NCI-H2227 treated with DMSO at 0.1 percent for 48 hours (cell line): ENCODE data around the gene PRDM1.

ENCODE experiments used
- DNase-seq: peaks from one replicate; lab custom pipeline; 2025; lab: John Stamatoyannopoulos, UW

Gene PRDM1

GRCh38 chr6:106085984-106086813, at the start of gene PRDM1:
PRDM1 (plus strand) TSS chr6:106086336; CDS start chr6:106086554, 218 bp downstream.
- DNase-seq: peak; percentile 26

DNA sequence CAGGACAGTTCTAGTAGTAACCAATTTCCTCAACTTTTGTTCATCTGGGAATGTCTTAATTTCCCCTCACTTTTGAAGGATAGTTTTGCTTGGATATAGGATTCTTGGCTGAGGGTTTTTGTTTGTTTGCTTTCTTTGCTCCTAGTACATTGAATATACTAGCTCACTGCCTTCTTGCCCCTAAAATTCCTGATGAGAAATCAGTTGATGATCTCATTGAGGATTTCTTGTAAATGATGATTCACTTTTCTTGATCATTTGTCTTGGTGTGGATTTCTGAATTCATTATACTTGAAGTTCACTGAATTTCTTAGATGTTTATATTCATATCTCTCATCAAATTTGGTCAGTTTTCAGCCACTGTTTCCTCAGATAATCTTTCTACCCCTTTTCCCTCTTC, 49.1 kb upstream of the PRDM1 start:
- no peak for DNase-seq

- no peak for DNase-seq
These were observed 46.1 kb upstream of the PRDM1 start for GRCh38 chr6:106039897-106040592.

DNA sequence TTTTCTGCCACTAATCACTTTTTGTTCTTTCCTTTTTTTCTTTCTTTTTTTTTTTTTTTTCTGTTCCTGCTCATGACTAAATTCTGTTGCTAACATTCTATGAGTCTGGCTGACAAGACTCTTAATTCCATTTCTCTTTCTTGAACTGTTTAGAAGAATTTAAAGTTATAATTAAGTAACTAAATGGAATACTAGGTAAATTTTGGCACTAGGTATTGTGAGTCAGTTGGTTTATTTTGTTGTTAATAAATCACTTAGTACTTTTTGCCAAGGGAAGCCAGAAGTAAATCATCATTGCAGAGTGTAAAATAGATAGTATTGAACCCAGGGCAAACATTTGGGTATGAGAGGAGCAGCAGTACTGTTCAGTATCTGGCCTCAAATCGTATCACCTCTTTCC, 42.0 kb upstream of the PRDM1 start:
- no peak for DNase-seq

DNA sequence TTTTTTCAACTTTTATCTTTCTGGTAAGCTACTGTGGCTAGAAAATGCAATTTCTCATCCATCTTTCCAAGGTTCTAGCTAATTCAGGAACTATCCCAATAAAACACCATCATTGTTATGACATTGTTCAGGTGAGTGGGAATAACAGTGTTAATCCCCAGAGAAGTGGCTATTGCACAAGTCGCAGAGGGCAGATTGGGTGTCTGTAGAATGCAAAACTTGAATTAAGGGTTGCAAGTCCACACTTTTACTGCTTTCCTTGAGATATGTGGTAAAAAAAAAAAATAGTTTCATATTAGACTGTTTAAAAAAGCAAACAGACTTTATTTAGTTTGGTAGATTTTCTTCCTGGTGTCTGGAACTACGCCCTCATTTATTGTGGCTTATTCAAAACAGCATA, 41.1 kb upstream of the PRDM1 start:
- DNase-seq: no peak

GRCh38 chr6:106046116-106046853, 39.9 kb upstream of the PRDM1 start:
- DNase-seq: no peak

- no peak for DNase-seq
These were observed 39.3 kb upstream of the PRDM1 start for GRCh38 chr6:106046854-106047200.

- no peak for DNase-seq
These were observed 37.8 kb upstream of the PRDM1 start for GRCh38 chr6:106048336-106048735.

DNA sequence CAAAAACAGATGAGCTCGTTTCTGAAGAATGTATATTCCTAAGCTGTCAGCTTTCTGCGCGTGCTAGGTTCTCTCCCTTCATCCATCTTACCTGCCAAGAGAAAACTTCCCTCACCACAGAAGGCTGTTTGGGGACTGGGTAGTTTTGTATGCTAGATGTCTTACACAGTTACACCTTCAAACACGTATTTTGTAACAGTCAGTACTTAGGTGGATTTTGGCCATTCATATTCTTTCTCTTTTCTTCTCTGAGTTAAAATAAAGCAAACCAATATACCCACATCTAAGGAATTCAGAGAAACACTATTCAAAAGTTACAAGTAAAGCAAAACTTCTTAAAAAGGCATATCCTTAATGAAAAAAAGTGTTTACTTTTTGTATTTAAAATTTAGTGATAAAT, 35.6 kb upstream of the PRDM1 start:
- no peak for DNase-seq

GRCh38 chr6:106051226-106051625, 34.9 kb upstream of the PRDM1 start:
- no peak for DNase-seq

DNA sequence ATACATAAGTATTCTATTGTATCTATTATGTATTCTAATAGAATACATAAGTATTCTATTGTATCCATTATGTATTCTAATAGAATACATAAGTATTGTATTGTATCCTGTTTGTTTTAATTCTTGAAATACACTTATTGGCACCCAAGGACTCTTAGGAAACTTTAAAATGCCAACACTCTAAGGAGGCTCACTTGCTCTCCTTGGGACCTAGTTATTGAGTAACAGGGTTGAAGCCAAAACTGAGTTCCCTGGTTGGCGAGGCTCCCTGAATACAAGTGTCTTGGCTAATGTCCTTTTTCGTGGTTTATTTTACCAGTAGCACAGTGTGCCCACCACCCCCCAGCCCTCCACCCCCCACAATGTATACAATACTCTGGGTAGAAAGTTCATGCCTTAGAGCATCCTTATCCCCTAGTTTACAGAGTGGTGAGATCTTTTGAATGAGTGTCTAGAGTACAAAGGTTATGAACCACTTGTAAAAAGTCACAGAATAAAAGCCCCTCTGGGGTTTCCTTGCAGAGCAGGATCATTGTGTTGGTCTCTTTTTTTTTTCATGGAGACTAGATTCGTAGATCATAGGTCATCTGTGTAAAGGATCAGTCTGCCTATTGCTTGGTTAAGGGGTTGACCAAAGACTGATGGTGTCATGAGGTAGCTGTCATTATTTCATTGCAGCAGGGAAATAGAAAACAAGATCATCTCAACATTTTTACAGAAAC, 32.5 kb upstream of the PRDM1 start:
- DNase-seq: no peak

- DNase-seq: no peak
These were observed 30.6 kb upstream of the PRDM1 start for GRCh38 chr6:106055489-106055888.

DNA sequence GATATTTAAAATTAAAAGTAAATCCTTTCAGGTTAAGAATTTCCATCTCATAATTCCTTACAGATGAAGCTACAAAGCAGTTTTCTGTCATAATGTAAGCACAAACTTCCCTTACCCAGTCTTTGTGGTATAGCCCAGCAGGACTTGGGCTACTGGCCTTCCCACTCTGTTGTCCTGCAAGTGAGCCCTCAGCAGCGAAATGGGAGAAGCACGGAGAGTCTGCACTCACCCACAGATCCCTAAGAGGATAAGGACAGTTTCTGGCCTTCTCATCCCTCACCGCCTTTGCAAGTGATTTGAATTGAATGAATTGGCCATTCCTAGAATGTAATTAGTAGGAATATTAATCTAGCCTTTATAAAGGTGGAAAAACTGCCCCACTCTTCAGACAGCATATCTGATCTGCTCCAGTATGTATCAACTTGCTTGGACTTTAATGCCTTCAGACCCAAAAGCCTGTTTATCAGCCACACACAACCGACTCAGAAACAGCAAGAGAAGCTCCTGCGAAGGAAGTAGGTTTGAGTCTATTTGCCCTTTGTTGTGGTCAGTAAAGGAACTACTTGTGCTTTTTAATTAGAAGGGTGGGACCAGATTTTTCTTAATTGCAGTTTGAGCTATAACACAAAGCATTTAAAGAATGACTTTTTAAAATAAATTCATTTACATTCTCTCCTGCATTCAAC, 29.9 kb upstream of the PRDM1 start:
- DNase-seq: no peak

GRCh38 chr6:106056746-106057390, 29.3 kb upstream of the PRDM1 start:
- DNase-seq: no peak

GRCh38 chr6:106059331-106059730, 26.8 kb upstream of the PRDM1 start:
- DNase-seq: no peak

- DNase-seq: no peak
These were observed 26.0 kb upstream of the PRDM1 start for GRCh38 chr6:106060167-106060566.

GRCh38 chr6:106063448-106063850, 22.7 kb upstream of the PRDM1 start:
- no peak for DNase-seq

GRCh38 chr6:106064142-106064541, 22.0 kb upstream of the PRDM1 start:
- DNase-seq: peak; percentile 30

GRCh38 chr6:106064756-106065155, 21.4 kb upstream of the PRDM1 start:
- no peak for DNase-seq

DNA sequence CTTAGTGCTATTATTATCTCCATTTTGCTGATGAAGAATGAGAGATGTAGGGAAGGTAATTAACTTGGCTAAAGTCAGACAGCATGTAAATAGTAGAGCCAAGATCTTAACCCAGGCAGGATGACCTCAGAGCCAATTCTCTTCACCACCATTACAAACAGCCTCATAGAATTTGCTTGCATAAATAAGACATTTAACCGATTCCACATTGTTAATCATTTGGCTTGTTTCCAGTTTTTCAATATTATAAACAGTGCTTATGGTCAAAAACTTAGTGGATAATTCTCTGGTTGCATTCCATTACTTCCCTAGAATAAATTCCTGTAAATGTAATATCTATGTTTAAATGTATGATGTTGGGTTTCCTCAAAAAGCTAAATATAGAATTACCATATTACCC, 19.1 kb upstream of the PRDM1 start:
- DNase-seq: no peak

GRCh38 chr6:106069478-106069877, 16.7 kb upstream of the PRDM1 start:
- DNase-seq: peak; percentile 15
